K562 (cell line): ENCODE data around the gene FGF14. TPM values are rescaled to one million over a fixed set of nuclear protein-coding genes. Genes with fewer than 3 reads are reported as not detected.

ENCODE experiments used
- BRD4 ChIP-seq: fragments of 200-600 bp; sonication (generic); IDR thresholded peaks from 2 replicates; pipeline ENCODE4 v1.6.1; 2017; ENCODE audit warnings: inconsistent platforms
- LARP7 ChIP-seq: fragments of 450-650 bp; IDR thresholded peaks from 2 replicates; pipeline ENCODE4 v1.6.1; 2016
- POU5F1 ChIP-seq: fragments of 150-350 bp; IDR thresholded peaks from 2 replicates; pipeline ENCODE4 v1.6.1; 2014; ENCODE audit warnings: borderline replicate concordance, low read length, low read depth, mild to moderate bottlenecking; ENCODE audit not compliant: partially characterized antibody
- PTRF ChIP-seq: fragments of 450-650 bp; IDR thresholded peaks from 2 replicates; pipeline ENCODE4 v1.6.1; 2016; ENCODE audit warnings: mild to moderate bottlenecking, missing genetic modification characterization, missing compliant biosample characterization
- PURB ChIP-seq: sonication (generic); formaldehyde crosslinking; IDR thresholded peaks from 2 replicates; pipeline ENCODE4 v1.9.0; 2021; ENCODE audit warnings: low read depth, mild to moderate bottlenecking, missing genetic modification reagents
- ZNF57 ChIP-seq: fragments of 450-650 bp; formaldehyde crosslinking; IDR thresholded peaks from 2 replicates; pipeline ENCODE4 v1.4.0; 2020; ENCODE audit warnings: mild to moderate bottlenecking, moderate library complexity
- polyA plus RNA-seq, 8 experiments: library from polyadenylated mRNA; depleted of rRNA in 4 of 8; stranded (reverse) in 5 of 8; unstranded in 3 of 8; fragments of >200 nt; fragmentation: Nextera tagmentation in 2 of 8; fragmentation: Illumina TruSeq in 1 of 8; extraction: Ambion mirVana in 2 of 8; extraction: Trizol in 1 of 8; gene quantifications; 2 replicates each; pipeline versions ENCODE4 v1.2.1 to v1.2.3, GENCODE V29; 2011 to 2014; ENCODE audit warnings: inconsistent platforms in 1 of 8, missing spikeins in 1 of 8
- total RNA-seq, 7 experiments: library from RNA; depleted of rRNA in 6 of 7; stranded (reverse); fragments of >200 nt in 6 of 7; fragmentation: Illumina TruSeq in 2 of 7; extraction: Trizol in 2 of 7; gene quantifications; 2 replicates each; pipeline versions ENCODE4 v1.2.1 to v1.2.3, GENCODE V29; 2011 to 2021; ENCODE audit warnings: low replicate concordance in 1 of 7
- TF ChIP-seq, protein P1 (sequence below), 2 experiments: fragments of 450-650 bp; conservative IDR thresholded peaks; 2 replicates each; pipeline ENCODE4 v1.6.1; 2017; ENCODE audit warnings: mild to moderate bottlenecking in 2 of 2, moderate library complexity in 2 of 2
- TF ChIP-seq, protein P2 (sequence below): sonication (generic); formaldehyde crosslinking; IDR thresholded peaks from 2 replicates; pipeline ENCODE4 v1.5.0; 2020; ENCODE audit warnings: missing genetic modification reagents
- TF ChIP-seq, protein P3 (sequence below): fragments of 450-650 bp; IDR thresholded peaks from 2 replicates; pipeline ENCODE4 v1.6.1; 2016; ENCODE audit warnings: antibody characterized with exemption

Gene FGF14
- total and polyA plus RNA-seq, 9 of the 15 experiments (the other 6 are each of a cell fraction or from before 2014, with no cell fraction given) = not detected

DNA sequence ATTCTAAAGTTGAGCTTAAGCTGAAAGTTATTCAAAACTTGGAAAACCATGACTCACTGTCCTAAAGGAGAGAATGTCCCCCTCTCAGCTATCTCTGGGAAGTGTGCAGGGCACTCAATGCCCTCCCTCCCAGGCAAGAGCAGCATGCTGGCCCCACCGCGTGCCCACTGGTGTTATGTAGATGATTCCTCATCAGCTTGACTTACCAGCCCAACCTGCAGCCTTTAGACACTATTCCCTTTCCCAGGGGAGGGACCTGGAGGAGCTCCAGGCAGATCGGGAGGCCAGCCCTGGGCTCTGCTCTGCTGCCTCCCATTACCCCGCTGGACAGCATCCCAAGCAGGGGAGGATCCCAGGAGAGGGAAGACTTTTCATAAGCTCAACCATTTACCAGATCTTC, 124.6 kb downstream of the FGF14 start (continued):
- TF ChIP-seq, protein P1, sequence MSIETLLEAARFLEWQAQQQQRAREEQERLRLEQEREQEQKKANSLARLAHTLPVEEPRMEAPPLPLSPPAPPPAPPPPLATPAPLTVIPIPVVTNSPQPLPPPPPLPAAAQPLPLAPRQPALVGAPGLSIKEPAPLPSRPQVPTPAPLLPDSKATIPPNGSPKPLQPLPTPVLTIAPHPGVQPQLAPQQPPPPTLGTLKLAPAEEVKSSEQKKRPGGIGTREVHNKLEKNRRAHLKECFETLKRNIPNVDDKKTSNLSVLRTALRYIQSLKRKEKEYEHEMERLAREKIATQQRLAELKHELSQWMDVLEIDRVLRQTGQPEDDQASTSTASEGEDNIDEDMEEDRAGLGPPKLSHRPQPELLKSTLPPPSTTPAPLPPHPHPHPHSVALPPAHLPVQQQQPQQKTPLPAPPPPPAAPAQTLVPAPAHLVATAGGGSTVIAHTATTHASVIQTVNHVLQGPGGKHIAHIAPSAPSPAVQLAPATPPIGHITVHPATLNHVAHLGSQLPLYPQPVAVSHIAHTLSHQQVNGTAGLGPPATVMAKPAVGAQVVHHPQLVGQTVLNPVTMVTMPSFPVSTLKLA (conservative IDR thresholded peaks at IDR 0.05) = no peak
- TF ChIP-seq, protein P2, sequence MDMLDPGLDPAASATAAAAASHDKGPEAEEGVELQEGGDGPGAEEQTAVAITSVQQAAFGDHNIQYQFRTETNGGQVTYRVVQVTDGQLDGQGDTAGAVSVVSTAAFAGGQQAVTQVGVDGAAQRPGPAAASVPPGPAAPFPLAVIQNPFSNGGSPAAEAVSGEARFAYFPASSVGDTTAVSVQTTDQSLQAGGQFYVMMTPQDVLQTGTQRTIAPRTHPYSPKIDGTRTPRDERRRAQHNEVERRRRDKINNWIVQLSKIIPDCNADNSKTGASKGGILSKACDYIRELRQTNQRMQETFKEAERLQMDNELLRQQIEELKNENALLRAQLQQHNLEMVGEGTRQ = no peak
- TF ChIP-seq POU5F1 (no peak), LARP7 (no peak), BRD4 (no peak), ZNF57 (CRISPR knock-in tag) (no peak), PURB (no peak), PTRF (no peak)
- TF ChIP-seq, protein P3, sequence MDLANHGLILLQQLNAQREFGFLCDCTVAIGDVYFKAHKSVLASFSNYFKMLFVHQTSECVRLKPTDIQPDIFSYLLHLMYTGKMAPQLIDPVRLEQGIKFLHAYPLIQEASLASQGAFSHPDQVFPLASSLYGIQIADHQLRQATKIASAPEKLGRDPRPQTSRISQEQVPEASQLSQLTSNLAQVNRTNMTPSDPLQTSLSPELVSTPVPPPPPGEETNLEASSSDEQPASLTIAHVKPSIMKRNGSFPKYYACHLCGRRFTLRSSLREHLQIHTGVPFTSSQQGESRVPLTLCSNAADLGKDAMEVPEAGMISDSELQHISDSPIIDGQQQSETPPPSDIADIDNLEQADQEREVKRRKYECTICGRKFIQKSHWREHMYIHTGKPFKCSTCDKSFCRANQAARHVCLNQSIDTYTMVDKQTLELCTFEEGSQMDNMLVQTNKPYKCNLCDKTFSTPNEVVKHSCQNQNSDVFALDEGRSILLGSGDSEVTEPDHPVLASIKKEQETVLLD = no peak
